ENCODE results near the gene PPP1R10.

DNA sequence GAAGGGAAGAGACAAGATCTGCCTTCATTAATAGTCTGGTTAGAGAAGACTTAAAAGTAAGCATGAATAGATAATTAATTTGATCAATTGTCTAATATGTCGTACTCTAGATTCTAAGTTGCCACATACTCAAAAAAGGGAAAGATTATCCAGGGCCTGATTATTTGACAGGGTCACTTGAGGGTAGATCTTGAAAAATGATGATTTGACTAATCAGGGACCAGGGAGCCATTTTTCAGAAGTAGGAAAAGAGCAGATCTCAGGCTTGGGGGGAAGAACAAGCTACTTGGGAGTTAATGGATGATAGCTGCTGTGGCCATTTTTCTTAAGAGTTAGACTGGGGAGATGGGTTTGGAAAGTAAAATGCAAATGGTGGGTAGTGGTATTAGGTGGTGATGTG, 24.8 kb downstream of the PPP1R10 start:
- TF ChIP-seq EZH2 (IDR thresholded peaks at IDR 0.05; ENCODE audit: borderline replicate concordance), result no peak
- TF ChIP-seq, protein P1, sequence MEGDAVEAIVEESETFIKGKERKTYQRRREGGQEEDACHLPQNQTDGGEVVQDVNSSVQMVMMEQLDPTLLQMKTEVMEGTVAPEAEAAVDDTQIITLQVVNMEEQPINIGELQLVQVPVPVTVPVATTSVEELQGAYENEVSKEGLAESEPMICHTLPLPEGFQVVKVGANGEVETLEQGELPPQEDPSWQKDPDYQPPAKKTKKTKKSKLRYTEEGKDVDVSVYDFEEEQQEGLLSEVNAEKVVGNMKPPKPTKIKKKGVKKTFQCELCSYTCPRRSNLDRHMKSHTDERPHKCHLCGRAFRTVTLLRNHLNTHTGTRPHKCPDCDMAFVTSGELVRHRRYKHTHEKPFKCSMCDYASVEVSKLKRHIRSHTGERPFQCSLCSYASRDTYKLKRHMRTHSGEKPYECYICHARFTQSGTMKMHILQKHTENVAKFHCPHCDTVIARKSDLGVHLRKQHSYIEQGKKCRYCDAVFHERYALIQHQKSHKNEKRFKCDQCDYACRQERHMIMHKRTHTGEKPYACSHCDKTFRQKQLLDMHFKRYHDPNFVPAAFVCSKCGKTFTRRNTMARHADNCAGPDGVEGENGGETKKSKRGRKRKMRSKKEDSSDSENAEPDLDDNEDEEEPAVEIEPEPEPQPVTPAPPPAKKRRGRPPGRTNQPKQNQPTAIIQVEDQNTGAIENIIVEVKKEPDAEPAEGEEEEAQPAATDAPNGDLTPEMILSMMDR (IDR thresholded peaks at IDR 0.05; ENCODE audit: poor library complexity), result no peak
- TF ChIP-seq EZH2phosphoT487 (IDR thresholded peaks at IDR 0.05; ENCODE audit: low read depth, severe bottlenecking, unreplicated experiment), result no peak

Data from hepatocyte (in vitro differentiated cells).